Measurements from ENCODE around the gene UNKL.

DNA sequence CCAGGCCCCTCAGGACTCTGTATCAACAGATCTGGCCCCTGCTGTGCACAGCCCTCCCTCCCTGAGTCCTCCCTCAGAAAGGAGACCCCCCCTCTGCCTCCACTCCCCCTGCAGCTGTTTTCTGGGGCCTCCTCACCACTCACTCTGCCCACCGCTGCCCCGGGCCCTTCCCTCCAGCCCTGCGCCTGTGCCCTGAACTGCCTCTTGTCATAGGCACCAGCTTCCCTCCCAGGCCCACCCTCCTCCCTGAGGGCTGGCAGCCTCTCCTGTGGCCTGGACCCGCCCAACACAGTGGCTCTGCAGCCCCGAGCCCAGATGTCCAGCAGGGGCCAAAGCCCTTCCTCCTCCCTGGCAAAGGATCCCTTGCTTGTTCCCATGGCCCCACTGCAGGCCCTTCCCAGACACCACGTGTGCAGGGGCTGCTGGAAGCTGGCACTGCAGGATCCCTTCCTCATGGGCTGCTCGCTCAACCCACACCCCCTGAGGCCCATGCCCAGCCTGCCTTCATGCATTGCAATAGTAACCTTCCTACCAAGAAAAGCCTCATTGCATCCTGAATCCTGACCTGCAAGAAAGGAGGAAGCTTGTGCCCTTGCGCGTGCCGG lies 37.0 kb downstream of the UNKL start:
- TF ChIP-seq CTCF (IDR thresholded peaks at IDR 0.05) (no peak), ZFX (IDR thresholded peaks at IDR 0.05; ENCODE audit: borderline replicate concordance) (no peak)

Data from 22Rv1 (cell line).